Measurements from ENCODE around the gene LRRC8D. TPM values are rescaled to one million over a fixed set of nuclear protein-coding genes. Genes with fewer than 3 reads are reported as not detected.

The LRRC8D gene
- total and polyA plus RNA-seq, 9 of the 15 experiments (the other 6 are each of a cell fraction or from before 2014, with no cell fraction given), result 3.4 to 53.9 (median 15.9) TPM

DNA sequence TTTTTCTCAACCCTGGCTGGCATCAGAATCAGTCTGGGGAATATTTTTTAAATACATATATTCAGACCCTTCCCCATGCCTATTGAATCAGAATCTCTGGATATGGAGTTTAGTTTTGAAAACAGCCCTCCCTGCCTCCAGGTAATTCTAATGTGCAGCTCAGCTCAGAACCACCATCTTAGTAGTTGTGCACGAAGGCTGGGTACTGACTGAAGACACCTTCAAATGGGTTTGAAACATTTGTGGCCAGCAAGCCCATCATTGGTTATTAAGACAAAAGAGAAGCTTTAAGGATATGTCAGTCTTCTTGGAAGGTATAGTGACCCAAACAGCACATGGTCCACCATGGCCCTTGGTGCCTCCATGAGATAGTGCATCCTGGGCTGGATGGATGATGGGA lies 7.1 kb downstream of the LRRC8D start (continued):
- TF ChIP-seq, protein P1, sequence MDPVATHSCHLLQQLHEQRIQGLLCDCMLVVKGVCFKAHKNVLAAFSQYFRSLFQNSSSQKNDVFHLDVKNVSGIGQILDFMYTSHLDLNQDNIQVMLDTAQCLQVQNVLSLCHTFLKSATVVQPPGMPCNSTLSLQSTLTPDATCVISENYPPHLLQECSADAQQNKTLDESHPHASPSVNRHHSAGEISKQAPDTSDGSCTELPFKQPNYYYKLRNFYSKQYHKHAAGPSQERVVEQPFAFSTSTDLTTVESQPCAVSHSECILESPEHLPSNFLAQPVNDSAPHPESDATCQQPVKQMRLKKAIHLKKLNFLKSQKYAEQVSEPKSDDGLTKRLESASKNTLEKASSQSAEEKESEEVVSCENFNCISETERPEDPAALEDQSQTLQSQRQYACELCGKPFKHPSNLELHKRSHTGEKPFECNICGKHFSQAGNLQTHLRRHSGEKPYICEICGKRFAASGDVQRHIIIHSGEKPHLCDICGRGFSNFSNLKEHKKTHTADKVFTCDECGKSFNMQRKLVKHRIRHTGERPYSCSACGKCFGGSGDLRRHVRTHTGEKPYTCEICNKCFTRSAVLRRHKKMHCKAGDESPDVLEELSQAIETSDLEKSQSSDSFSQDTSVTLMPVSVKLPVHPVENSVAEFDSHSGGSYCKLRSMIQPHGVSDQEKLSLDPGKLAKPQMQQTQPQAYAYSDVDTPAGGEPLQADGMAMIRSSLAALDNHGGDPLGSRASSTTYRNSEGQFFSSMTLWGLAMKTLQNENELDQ (CRISPR knock-in tag; IDR thresholded peaks at IDR 0.05; ENCODE audit: borderline replicate concordance), result no peak
- TF ChIP-seq, protein P2, sequence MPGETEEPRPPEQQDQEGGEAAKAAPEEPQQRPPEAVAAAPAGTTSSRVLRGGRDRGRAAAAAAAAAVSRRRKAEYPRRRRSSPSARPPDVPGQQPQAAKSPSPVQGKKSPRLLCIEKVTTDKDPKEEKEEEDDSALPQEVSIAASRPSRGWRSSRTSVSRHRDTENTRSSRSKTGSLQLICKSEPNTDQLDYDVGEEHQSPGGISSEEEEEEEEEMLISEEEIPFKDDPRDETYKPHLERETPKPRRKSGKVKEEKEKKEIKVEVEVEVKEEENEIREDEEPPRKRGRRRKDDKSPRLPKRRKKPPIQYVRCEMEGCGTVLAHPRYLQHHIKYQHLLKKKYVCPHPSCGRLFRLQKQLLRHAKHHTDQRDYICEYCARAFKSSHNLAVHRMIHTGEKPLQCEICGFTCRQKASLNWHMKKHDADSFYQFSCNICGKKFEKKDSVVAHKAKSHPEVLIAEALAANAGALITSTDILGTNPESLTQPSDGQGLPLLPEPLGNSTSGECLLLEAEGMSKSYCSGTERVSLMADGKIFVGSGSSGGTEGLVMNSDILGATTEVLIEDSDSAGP (CRISPR knock-in tag; IDR thresholded peaks at IDR 0.05), result no peak
- TF ChIP-seq, protein P3, sequence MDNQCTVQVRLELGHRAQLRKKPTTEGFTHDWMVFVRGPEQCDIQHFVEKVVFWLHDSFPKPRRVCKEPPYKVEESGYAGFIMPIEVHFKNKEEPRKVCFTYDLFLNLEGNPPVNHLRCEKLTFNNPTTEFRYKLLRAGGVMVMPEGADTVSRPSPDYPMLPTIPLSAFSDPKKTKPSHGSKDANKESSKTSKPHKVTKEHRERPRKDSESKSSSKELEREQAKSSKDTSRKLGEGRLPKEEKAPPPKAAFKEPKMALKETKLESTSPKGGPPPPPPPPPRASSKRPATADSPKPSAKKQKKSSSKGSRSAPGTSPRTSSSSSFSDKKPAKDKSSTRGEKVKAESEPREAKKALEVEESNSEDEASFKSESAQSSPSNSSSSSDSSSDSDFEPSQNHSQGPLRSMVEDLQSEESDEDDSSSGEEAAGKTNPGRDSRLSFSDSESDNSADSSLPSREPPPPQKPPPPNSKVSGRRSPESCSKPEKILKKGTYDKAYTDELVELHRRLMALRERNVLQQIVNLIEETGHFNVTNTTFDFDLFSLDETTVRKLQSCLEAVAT (IDR thresholded peaks at IDR 0.05), result no peak

DNA sequence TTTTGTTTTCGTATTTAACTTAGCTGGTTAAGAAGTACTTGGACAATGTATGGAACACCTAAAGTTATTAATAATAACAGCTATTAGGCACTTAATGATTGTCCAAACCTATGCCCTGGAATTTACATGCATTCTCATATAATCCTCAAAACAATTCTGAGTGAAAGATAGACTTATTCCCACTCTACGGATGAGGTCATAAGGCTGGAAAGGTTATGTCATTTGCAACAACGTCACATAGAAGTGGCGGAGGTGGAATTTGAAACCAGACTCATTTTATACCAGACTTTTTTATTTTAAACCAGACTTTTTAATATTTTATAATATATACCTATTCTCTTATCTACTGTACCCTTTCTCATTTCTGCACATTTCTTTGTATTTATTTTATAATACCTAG lies 8.4 kb downstream of the LRRC8D start:
- no TSS peak for BruUV-seq (replicated peaks)
- no peak overlapping the region for H3K4me3 ChIP-seq
- H2AFZ ChIP-seq (ENCODE audit: low read depth, low read length), result no peak overlapping the region
- peaks cover 6% of the 10 kb centered on the region; the same call in 1 of the 2 replicates for H4K20me1 ChIP-seq (replicated peaks; ENCODE audit: control insufficient read depth, insufficient read depth, low read length)
- no peak overlapping the region for H3K9ac ChIP-seq (ENCODE audit: insufficient read depth in 1 of 2, low read depth in 2 of 2, low read length in 2 of 2)
- 0 out of 2 replicates have a peak, but pooled peaks cover 6% of the 10 kb centered on the region for H3K9me3 ChIP-seq (replicated peaks; ENCODE audit: control insufficient read depth, insufficient read depth, low read depth, low read length)
- peak; percentile 16 for TF ChIP-seq DACH1 (IDR thresholded peaks at IDR 0.05; ENCODE audit: partially characterized antibody)
- no peak for TF ChIP-seq HNRNPH1 (optimal IDR thresholded peaks at IDR 0.05; ENCODE audit: low read depth, low read length)
- TF ChIP-seq, protein P4, sequence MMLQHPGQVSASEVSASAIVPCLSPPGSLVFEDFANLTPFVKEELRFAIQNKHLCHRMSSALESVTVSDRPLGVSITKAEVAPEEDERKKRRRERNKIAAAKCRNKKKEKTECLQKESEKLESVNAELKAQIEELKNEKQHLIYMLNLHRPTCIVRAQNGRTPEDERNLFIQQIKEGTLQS (IDR thresholded peaks at IDR 0.05), result peak; percentile 23; the same call in 1 of the 2 replicates
- TF ChIP-seq, protein P4 (CRISPR knock-in tag; conservative IDR thresholded peaks at IDR 0.05), result no peak
- in situ Hi-C loops (cut with MboI), result no loop called here
- peaks cover 79% of the 10 kb centered on the region for H3K79me2 ChIP-seq (ENCODE audit: control insufficient read depth, insufficient read depth, low read length)
- intact Hi-C loops (cut with micrococcal nuclease), result no loop called here
- no peak overlapping the region for H3K4me2 ChIP-seq (ENCODE audit: insufficient read depth, low read length)
- H3K27ac ChIP-seq (ENCODE audit: extremely low read depth, low read depth, low read length), result no peak overlapping the region
- H3K9me1 ChIP-seq (ENCODE audit: control insufficient read depth, insufficient read depth, low read length), result no peaks in the 10 kb centered on the region
- H3K36me3 ChIP-seq (ENCODE audit: control insufficient read depth, insufficient read depth, low read length), result peaks cover 38% of the 10 kb centered on the region
- ChIA-PET CTCF (ENCODE audit: low intra/inter-chr PET ratio) (no interaction called here), POLR2A (interaction anchor here (1.4 kb wide), 1 partner anchor 12 kb away, joined by 4 read pairs; no protein-coding TSS in a partner anchor)
- H3K4me1 ChIP-seq (replicated peaks in 1 of 2; ENCODE audit: control insufficient read depth in 2 of 2, insufficient read depth in 2 of 2, low read length in 2 of 2), result peaks cover 10 to 41% of the 10 kb centered on the region in 2 experiments
- ATAC-seq (no peak), DNase-seq (ENCODE audit: extremely low read depth in 1 of 4, low spot score in 3 of 4) (no peak), FAIRE-seq (no peak)
- 89% methylated on average over 4 of the region's 4 CpGs for WGBS (ENCODE audit: insufficient coverage, low coverage, missing lambda C conversion rate)
- H3K27me3 ChIP-seq (ENCODE audit: control insufficient read depth in 2 of 2, insufficient read depth in 2 of 2, low read length in 2 of 2), result no peaks in the 10 kb centered on the region
